ENCODE measurements around the gene SLC25A26. TPM values are rescaled to one million over a fixed set of nuclear protein-coding genes. Genes with fewer than 3 reads are reported as not detected.

Gene SLC25A26
- total RNA-seq, 2 donors from 2014 or later: 20.7 to 22.8 TPM

- H3K4me3 ChIP-seq (ENCODE audit: low read length): no peak overlapping the region
- Mint-ChIP-seq H3K27ac (peak overlapping the region; percentile 4), H3K36me3 (ENCODE audit: low read depth) (peaks cover 90% of the 10 kb centered on the region), H3K27me3 (ENCODE audit: insufficient read depth) (no peaks in the 10 kb centered on the region), H3K9me3 (peaks cover 2% of the 10 kb centered on the region), H3K4me1 (no peaks in the 10 kb centered on the region), H3K4me3 (no peak overlapping the region)
- H3K9ac ChIP-seq (ENCODE audit: extremely low read depth, low read length, poor library complexity, severe bottlenecking): no peak overlapping the region
- no peaks in the 10 kb centered on the region for H3K27me3 ChIP-seq (ENCODE audit: control insufficient read depth, insufficient read depth, low read length, poor library complexity, severe bottlenecking)
- peaks cover 95% of the 10 kb centered on the region for H3K36me3 ChIP-seq (ENCODE audit: control insufficient read depth, insufficient read depth, low read length)
- peak; percentile 30 for DNase-seq
- TF ChIP-seq CTCF (conservative IDR thresholded peaks at IDR 0.05): no peak
- 96 to 98% methylated on average over 19 to 20 of the region's 20 CpGs for WGBS, 2 experiments (ENCODE audit: insufficient coverage in 1 of 2, insufficient read length in 1 of 2)
- peaks cover 17% of the 10 kb centered on the region for H3K9me3 ChIP-seq (ENCODE audit: control insufficient read depth, low read length)
- H3K27ac ChIP-seq (ENCODE audit: low read depth, low read length): no peak overlapping the region
- no peaks in the 10 kb centered on the region for H3K4me1 ChIP-seq (ENCODE audit: control insufficient read depth, insufficient read depth, low read length)
Observed at GRCh38 chr3:66383998-66384745, 163.4 kb downstream of the SLC25A26 start.

GRCh38 chr3:66385066-66385465, 164.3 kb downstream of the SLC25A26 start:
- no peaks in the 10 kb centered on the region for H3K4me1 ChIP-seq (ENCODE audit: control insufficient read depth, insufficient read depth, low read length)
- Mint-ChIP-seq H3K27me3 (ENCODE audit: insufficient read depth) (no peaks in the 10 kb centered on the region), H3K36me3 (ENCODE audit: low read depth) (peaks cover 83% of the 10 kb centered on the region), H3K9me3 (peaks cover 2% of the 10 kb centered on the region), H3K27ac (no peak overlapping the region), H3K4me1 (no peaks in the 10 kb centered on the region), H3K4me3 (no peak overlapping the region)
- H3K27me3 ChIP-seq (ENCODE audit: control insufficient read depth, insufficient read depth, low read length, poor library complexity, severe bottlenecking): no peaks in the 10 kb centered on the region
- no peak overlapping the region for H3K4me3 ChIP-seq (ENCODE audit: low read length)
- H3K36me3 ChIP-seq (ENCODE audit: control insufficient read depth, insufficient read depth, low read length): peaks cover 95% of the 10 kb centered on the region
- H3K9me3 ChIP-seq (ENCODE audit: control insufficient read depth, low read length): peaks cover 17% of the 10 kb centered on the region
- H3K9ac ChIP-seq (ENCODE audit: extremely low read depth, low read length, poor library complexity, severe bottlenecking): no peak overlapping the region
- DNase-seq: no peak
- no peak for TF ChIP-seq CTCF (conservative IDR thresholded peaks at IDR 0.05)
- H3K27ac ChIP-seq (ENCODE audit: low read depth, low read length): no peak overlapping the region

GRCh38 chr3:66386011-66386924, 165.5 kb downstream of the SLC25A26 start:
- Histone ChIP-seq H3K4me1 (ENCODE audit: control insufficient read depth, insufficient read depth, low read length) (no peaks in the 10 kb centered on the region), H3K9ac (ENCODE audit: extremely low read depth, low read length, poor library complexity, severe bottlenecking) (no peak overlapping the region), H3K36me3 (ENCODE audit: control insufficient read depth, insufficient read depth, low read length) (peaks cover 95% of the 10 kb centered on the region), H3K9me3 (ENCODE audit: control insufficient read depth, low read length) (peaks cover 17% of the 10 kb centered on the region), H3K27ac (ENCODE audit: low read depth, low read length) (no peak overlapping the region), H3K27me3 (ENCODE audit: control insufficient read depth, insufficient read depth, low read length, poor library complexity, severe bottlenecking) (no peaks in the 10 kb centered on the region), H3K4me3 (ENCODE audit: low read length) (no peak overlapping the region)
- H3K36me3 Mint-ChIP-seq (ENCODE audit: low read depth): peaks cover 77% of the 10 kb centered on the region
- TF ChIP-seq CTCF (conservative IDR thresholded peaks at IDR 0.05): no peak
- DNase-seq: peak; percentile 24
- peaks cover 2% of the 10 kb centered on the region for H3K9me3 Mint-ChIP-seq
- WGBS, 2 experiments (ENCODE audit: insufficient coverage in 1 of 2, insufficient read length in 1 of 2): 95 to 98% methylated on average over 10 to 12 of the region's 12 CpGs
- H3K27ac Mint-ChIP-seq: peak overlapping the region; percentile 78
- no peaks in the 10 kb centered on the region for H3K4me1 Mint-ChIP-seq
- H3K27me3 Mint-ChIP-seq (ENCODE audit: insufficient read depth): no peaks in the 10 kb centered on the region
- H3K4me3 Mint-ChIP-seq: no peak overlapping the region

Measured in endodermal cell (in vitro differentiated cells).